ENCODE data around the gene TAS1R2.
"Not testable (repeated sequence)": the region's sequence is repeated elsewhere in the genome, so short reads cannot be mapped to it uniquely, and the experiment has no call there.

TAS1R2 gene

GRCh38 chr1:18893120-18893519 is 33.7 kb upstream of the TAS1R2 start:
- TF ChIP-seq CTCF (IDR thresholded peaks at IDR 0.05; ENCODE audit: control insufficient read depth, insufficient read depth, low read depth, low read length, missing control alignments), result no peak
- no peak for DNase-seq (ENCODE audit: low read depth)
- H3K4me3 ChIP-seq (ENCODE audit: control insufficient read depth, low read depth, low read length), result no peak overlapping the region

GRCh38 chr1:18891858-18892257 is 32.4 kb upstream of the TAS1R2 start:
- DNase-seq (ENCODE audit: low read depth); H3K4me3 ChIP-seq (ENCODE audit: control insufficient read depth, low read depth, low read length): not testable (repeated sequence)

- no peak overlapping the region for H3K4me3 ChIP-seq (ENCODE audit: control insufficient read depth, low read depth, low read length)
- no peak for TF ChIP-seq CTCF (IDR thresholded peaks at IDR 0.05; ENCODE audit: control insufficient read depth, insufficient read depth, low read depth, low read length, missing control alignments)
- DNase-seq (ENCODE audit: low read depth), result no peak
Measured at GRCh38 chr1:18891426-18891780, 31.9 kb upstream of the TAS1R2 start.

GRCh38 chr1:18890706-18891425 is 31.4 kb upstream of the TAS1R2 start:
- DNase-seq (ENCODE audit: low read depth), result no peak
- no peak overlapping the region for H3K4me3 ChIP-seq (ENCODE audit: control insufficient read depth, low read depth, low read length)
- no peak for TF ChIP-seq CTCF (IDR thresholded peaks at IDR 0.05; ENCODE audit: control insufficient read depth, insufficient read depth, low read depth, low read length, missing control alignments)

- peak; percentile 17 for DNase-seq (ENCODE audit: low read depth)
- no peak for TF ChIP-seq CTCF (IDR thresholded peaks at IDR 0.05; ENCODE audit: control insufficient read depth, insufficient read depth, low read depth, low read length, missing control alignments)
- H3K4me3 ChIP-seq (ENCODE audit: control insufficient read depth, low read depth, low read length), result no peak overlapping the region
Measured at GRCh38 chr1:18886003-18886335, 26.5 kb upstream of the TAS1R2 start.

- no peak for TF ChIP-seq CTCF (IDR thresholded peaks at IDR 0.05; ENCODE audit: control insufficient read depth, insufficient read depth, low read depth, low read length, missing control alignments)
- no peak for DNase-seq (ENCODE audit: low read depth)
- no peak overlapping the region for H3K4me3 ChIP-seq (ENCODE audit: control insufficient read depth, low read depth, low read length)
Measured at GRCh38 chr1:18885311-18886002, 26.0 kb upstream of the TAS1R2 start.

- DNase-seq (ENCODE audit: low read depth), result no peak
- no peak overlapping the region for H3K4me3 ChIP-seq (ENCODE audit: control insufficient read depth, low read depth, low read length)
- TF ChIP-seq CTCF (IDR thresholded peaks at IDR 0.05; ENCODE audit: control insufficient read depth, insufficient read depth, low read depth, low read length, missing control alignments), result no peak
Measured at GRCh38 chr1:18884727-18885126, 25.3 kb upstream of the TAS1R2 start.

All from AG09309 (cell line).